MCF 10A (cell line): ENCODE measurements around the gene PRKN. TPM values are rescaled to one million over a fixed set of nuclear protein-coding genes. Genes with fewer than 3 reads are reported as not detected.

ENCODE experiments used
- BruUV-seq: library from RNA; stranded (reverse); fragments of 400-500 nt; replicated peaks from 2 replicates; lab custom pipeline; 2021; lab: Mats Ljungman, UMichigan
- CTCF ChIA-PET: fragments of 300-600 bp; sonication (Branson Sonifier 250); formaldehyde crosslinking; extraction: SDS; loops from one replicate; lab custom pipeline; 2021; ENCODE audit warnings: antibody characterized with exemption, inconsistent platforms; lab: Yijun Ruan, JAX
- POLR2A ChIA-PET: fragments of 300-600, 350-650 bp; sonication (Branson Sonifier 250); formaldehyde crosslinking; extraction: SDS; loops from one replicate; lab custom pipeline; 2020; ENCODE audit warnings: antibody characterized with exemption, inconsistent platforms; lab: Yijun Ruan, JAX
- DNase-seq: peaks from one replicate; pipeline ENCODE4 v3.0.0-alpha.2; 2018; ENCODE audit not compliant: unreplicated experiment
- H3K27ac Mint-ChIP-seq: one replicate; pipeline ENCODE4 v1.8.0; 2022; ENCODE audit warnings: mild to moderate bottlenecking, low read depth, mixed read lengths; ENCODE audit not compliant: unreplicated experiment
- H3K27me3 Mint-ChIP-seq: one replicate; pipeline ENCODE4 v1.8.0; 2022; ENCODE audit warnings: mixed read lengths; ENCODE audit not compliant: insufficient read depth, unreplicated experiment
- H3K36me3 Mint-ChIP-seq: one replicate; pipeline ENCODE4 v1.8.0; 2022; ENCODE audit warnings: mild to moderate bottlenecking, moderate library complexity, mixed read lengths; ENCODE audit not compliant: insufficient read depth, unreplicated experiment
- H3K4me1 Mint-ChIP-seq: one replicate; pipeline ENCODE4 v1.8.0; 2022; ENCODE audit warnings: mixed read lengths; ENCODE audit not compliant: insufficient read depth, unreplicated experiment
- H3K4me3 Mint-ChIP-seq: one replicate; pipeline ENCODE4 v1.8.0; 2022; ENCODE audit warnings: mild to moderate bottlenecking, moderate library complexity, mixed read lengths; ENCODE audit not compliant: unreplicated experiment
- H3K9me3 Mint-ChIP-seq: one replicate; pipeline ENCODE4 v1.8.0; 2022; ENCODE audit warnings: mixed read lengths; ENCODE audit not compliant: unreplicated experiment
- intact Hi-C: fragments of 100-400 bp; cut with micrococcal nuclease; formaldehyde crosslinking; loops from 2 replicates; pipeline ENCODE4 v1.14.1; 2022
- total RNA-seq: library from RNA; stranded (reverse); gene quantifications from 2 replicates; pipeline ENCODE4 v1.2.3, GENCODE V29; 2022
- TF ChIP-seq, protein P1 (sequence below): fragments of 200-600 bp; IDR thresholded peaks from one replicate; pipeline ENCODE4 v1.8.0; 2022; ENCODE audit warnings: antibody characterized with exemption, mild to moderate bottlenecking; ENCODE audit not compliant: unreplicated experiment

PRKN gene
- total RNA-seq, 1 experiment from 2014 or later = 2.5 TPM

DNA sequence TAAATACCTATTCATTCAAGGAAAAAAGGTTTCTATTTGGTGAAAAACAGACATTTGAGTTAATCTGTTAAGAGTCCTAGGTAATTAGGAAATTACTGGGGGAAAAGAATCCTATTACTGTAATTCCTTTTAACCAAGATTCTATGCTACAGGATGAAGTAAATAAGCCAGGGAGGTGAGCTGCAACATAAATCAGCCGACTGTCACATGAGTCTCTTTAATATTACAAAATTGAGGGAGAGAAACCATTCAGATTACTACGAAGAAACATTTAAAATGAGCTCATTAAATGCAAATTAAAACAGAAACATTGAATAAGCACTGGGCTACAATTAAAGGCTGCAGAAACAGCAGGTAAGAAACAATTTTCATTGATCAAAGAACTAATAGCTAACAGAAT lies 5.3 kb downstream of the PRKN start:
- Mint-ChIP-seq H3K9me3 (no peaks in the 10 kb centered on the region), H3K36me3 (peaks cover 12% of the 10 kb centered on the region), H3K4me3 (no peak overlapping the region), H3K27ac (no peak overlapping the region), H3K27me3 (no peaks in the 10 kb centered on the region), H3K4me1 (peaks cover 8% of the 10 kb centered on the region)
- ChIA-PET CTCF (interaction anchor here (1.4 to 1.5 kb wide), 2 partner anchors 14 to 166 kb away, joined by 4 to 6 read pairs; no protein-coding TSS in a partner anchor), POLR2A (interaction anchor here (0.7 kb wide), 1 partner anchor 1372 kb away, joined by 4 read pairs; no protein-coding TSS in a partner anchor)
- TF ChIP-seq, protein P1, sequence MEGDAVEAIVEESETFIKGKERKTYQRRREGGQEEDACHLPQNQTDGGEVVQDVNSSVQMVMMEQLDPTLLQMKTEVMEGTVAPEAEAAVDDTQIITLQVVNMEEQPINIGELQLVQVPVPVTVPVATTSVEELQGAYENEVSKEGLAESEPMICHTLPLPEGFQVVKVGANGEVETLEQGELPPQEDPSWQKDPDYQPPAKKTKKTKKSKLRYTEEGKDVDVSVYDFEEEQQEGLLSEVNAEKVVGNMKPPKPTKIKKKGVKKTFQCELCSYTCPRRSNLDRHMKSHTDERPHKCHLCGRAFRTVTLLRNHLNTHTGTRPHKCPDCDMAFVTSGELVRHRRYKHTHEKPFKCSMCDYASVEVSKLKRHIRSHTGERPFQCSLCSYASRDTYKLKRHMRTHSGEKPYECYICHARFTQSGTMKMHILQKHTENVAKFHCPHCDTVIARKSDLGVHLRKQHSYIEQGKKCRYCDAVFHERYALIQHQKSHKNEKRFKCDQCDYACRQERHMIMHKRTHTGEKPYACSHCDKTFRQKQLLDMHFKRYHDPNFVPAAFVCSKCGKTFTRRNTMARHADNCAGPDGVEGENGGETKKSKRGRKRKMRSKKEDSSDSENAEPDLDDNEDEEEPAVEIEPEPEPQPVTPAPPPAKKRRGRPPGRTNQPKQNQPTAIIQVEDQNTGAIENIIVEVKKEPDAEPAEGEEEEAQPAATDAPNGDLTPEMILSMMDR = no peak
- BruUV-seq = no TSS peak
- intact Hi-C loops = no loop called here
- no peak for DNase-seq

DNA sequence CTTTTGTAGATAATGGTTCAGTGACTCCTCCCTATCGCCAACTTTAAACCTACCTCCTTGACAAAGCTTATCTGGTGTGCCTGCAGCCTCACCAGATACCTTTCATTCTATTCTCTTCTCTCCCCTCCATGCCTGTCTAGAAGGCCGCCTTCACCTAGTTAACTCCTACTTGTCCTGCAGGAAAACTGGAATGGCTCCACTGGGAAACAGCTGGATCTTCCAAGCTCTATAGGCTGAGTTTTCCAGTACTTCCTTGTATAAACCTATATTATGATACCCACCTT lies 6.2 kb downstream of the PRKN start:
- no TSS peak for BruUV-seq
- TF ChIP-seq, protein P1 = no peak
- Mint-ChIP-seq H3K9me3 (peaks cover 7% of the 10 kb centered on the region), H3K27ac (no peak overlapping the region), H3K27me3 (no peaks in the 10 kb centered on the region), H3K4me1 (peaks cover under 1% of the 10 kb centered on the region), H3K4me3 (no peak overlapping the region), H3K36me3 (peaks cover 6% of the 10 kb centered on the region)
- POLR2A ChIA-PET = no interaction called here
- intact Hi-C loops = no loop called here
- CTCF ChIA-PET = interaction anchor here (0.6 to 0.8 kb wide), 2 partner anchors 1302 to 1304 kb away, joined by 3 read pairs; no protein-coding TSS in a partner anchor
- no peak for DNase-seq

DNA sequence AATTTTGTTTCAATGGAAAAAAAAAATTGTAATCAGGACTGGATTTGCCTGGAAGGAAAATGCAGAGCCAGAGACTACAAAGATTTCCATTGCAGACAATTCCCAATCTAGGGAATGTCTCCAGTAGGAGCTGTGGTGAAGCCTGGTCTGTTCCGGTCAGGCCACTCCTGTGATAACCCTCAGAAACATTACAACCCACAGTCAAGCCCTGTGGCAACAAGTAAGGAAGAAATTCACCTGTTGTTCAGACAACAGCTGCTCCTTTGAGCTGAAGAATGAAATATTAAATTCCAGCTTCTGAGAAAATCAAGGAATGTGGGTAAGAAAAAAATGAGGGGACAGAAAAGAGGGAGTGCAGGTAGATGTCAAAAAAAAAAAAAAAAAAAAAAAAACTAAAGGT lies 8.0 kb downstream of the PRKN start:
- DNase-seq = no peak
- intact Hi-C loops = no loop called here
- POLR2A ChIA-PET = no interaction called here
- BruUV-seq = no TSS peak
- peaks cover 7% of the 10 kb centered on the region for H3K9me3 Mint-ChIP-seq
- CTCF ChIA-PET = interaction anchor here (0.6 to 0.7 kb wide), 3 partner anchors 16 to 787 kb away, joined by 3 to 4 read pairs (median 3); no protein-coding TSS in a partner anchor
- no peaks in the 10 kb centered on the region for H3K36me3 Mint-ChIP-seq
- H3K4me1 Mint-ChIP-seq = no peaks in the 10 kb centered on the region
- no peak overlapping the region for H3K4me3 Mint-ChIP-seq
- no peak overlapping the region for H3K27ac Mint-ChIP-seq
- H3K27me3 Mint-ChIP-seq = no peaks in the 10 kb centered on the region
- TF ChIP-seq, protein P1 = no peak

DNA sequence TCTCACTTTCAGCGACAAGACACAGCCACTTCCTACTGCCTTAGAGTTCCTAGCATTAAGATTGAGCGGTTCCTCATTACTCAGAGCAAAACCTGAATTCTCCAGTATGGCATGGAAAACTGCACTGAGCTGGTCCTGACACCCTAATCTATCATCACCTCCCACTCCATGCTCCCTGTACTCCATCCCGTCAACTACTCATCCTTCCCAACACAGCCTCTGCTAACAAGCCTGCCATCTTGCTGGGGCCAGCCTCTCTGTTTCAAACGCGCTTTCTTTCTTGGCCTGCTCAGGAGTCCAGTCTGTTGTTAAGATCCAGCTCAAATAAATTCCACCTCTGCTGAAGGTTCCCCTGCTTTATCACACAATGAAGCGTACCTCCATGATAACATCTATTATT lies 12.0 kb downstream of the PRKN start:
- Mint-ChIP-seq H3K27ac (no peak overlapping the region), H3K4me3 (no peak overlapping the region)
- CTCF ChIA-PET = interaction anchor here (0.6 kb wide), 1 partner anchor 636 kb away, joined by 3 read pairs; no protein-coding TSS in a partner anchor

More for the DNA sequence above, 12.0 kb downstream of the PRKN start:
- H3K4me1 Mint-ChIP-seq = no peaks in the 10 kb centered on the region
- H3K9me3 Mint-ChIP-seq = peaks cover 7% of the 10 kb centered on the region
- DNase-seq = no peak
- TF ChIP-seq, protein P1 = no peak
- no peaks in the 10 kb centered on the region for H3K36me3 Mint-ChIP-seq
- POLR2A ChIA-PET = interaction anchor here (0.6 kb wide), 2 partner anchors 21 to 79 kb away, joined by 3 to 4 read pairs; no protein-coding TSS in a partner anchor
- no TSS peak for BruUV-seq
- intact Hi-C loops = no loop called here
- H3K27me3 Mint-ChIP-seq = no peaks in the 10 kb centered on the region
